ENCODE measurements around the gene SIRT4. TPM values are rescaled to one million over a fixed set of nuclear protein-coding genes. Genes with fewer than 3 reads are reported as not detected.

The SIRT4 gene
- 1.1 and 1.4 TPM in 2 replicates for polyA plus RNA-seq (2012; rRNA removed)
- 1.4 and 1.6 TPM in 2 replicates for polyA plus RNA-seq (2012; cell fraction: cytosol; rRNA removed)
- polyA plus RNA-seq (2012; cell fraction: nucleus; rRNA removed), result 1.4 and 1.5 TPM in 2 replicates

GRCh38 chr12:120301962-120302815 lies at the start of gene SIRT4:
Gene SIRT4 (plus strand): TSS chr12:120302321. CDS start chr12:120303562, 1,241 bp downstream.
- WGBS (ENCODE audit: low lambda C conversion rate), result 4% methylated on average over 30 of the region's 31 CpGs
- no peaks in the 10 kb centered on the region for H3K4me1 ChIP-seq (ENCODE audit: control insufficient read depth in 1 of 2, insufficient read depth in 2 of 2, low read depth in 1 of 2, low read length in 1 of 2)
- H2AFZ ChIP-seq (ENCODE audit: low read depth), result peak within 1 kb of the TSS; percentile 95
- peak within 1 kb of the TSS; percentile 54 to 85 for H3K4me3 ChIP-seq (ENCODE audit: low read depth in 2 of 2, low read length in 1 of 2)
- DNase-seq, result peak; percentile 91
- H3K9ac ChIP-seq, result peak within 1 kb of the TSS; percentile 81
- H3K9me3 ChIP-seq, result no peaks in the 10 kb centered on the region
- POLR2A ChIA-PET, result interaction anchor here (0.6 to 2.1 kb wide), 6 partner anchors 10 to 254 kb away, joined by 3 to 86 read pairs (median 5); partner anchors contain the start of genes RNU4-1, RNU4-2 and RPLP0
- peak within 1 kb of the TSS; percentile 58 to 70 for H3K27ac ChIP-seq (ENCODE audit: low read depth in 2 of 2, low read length in 1 of 2)
- H4K20me1 ChIP-seq (ENCODE audit: insufficient read depth), result no peaks in the 10 kb centered on the region
- H3K4me2 ChIP-seq, result peak within 1 kb of the TSS; percentile 72
- no peaks in the 10 kb centered on the region for H3F3A ChIP-seq (replicated peaks; ENCODE audit: insufficient read depth)
- no peaks in the 10 kb centered on the region for H3K27me3 ChIP-seq (ENCODE audit: insufficient read depth)
- CTCF ChIA-PET, result interaction anchor here (0.6 to 4.4 kb wide), 41 partner anchors 8 to 395 kb away, joined by 3 to 57 read pairs (median 4); partner anchors contain the start of genes PLA2G1B, RNU4-1, RNU4-2 and RPLP0
- H3K9me2 ChIP-seq, result no peaks in the 10 kb centered on the region
- no peaks in the 10 kb centered on the region for H3K79me2 ChIP-seq (ENCODE audit: insufficient read depth)
- no peaks in the 10 kb centered on the region for H3K36me3 ChIP-seq (replicated peaks in 1 of 2; ENCODE audit: control insufficient read depth in 1 of 2, insufficient read depth in 2 of 2, low read length in 1 of 2)
- TF ChIP-seq EP300 (IDR thresholded peaks at IDR 0.05; ENCODE audit: borderline replicate concordance in 1 of 2, low read depth in 1 of 2, low read length in 1 of 2) (peak in 1 of 2 experiments; percentile 32; a peak in 1 of 4 replicates), FOXJ3 (CRISPR knock-in tag; IDR thresholded peaks at IDR 0.05) (no peak), TCF12 (IDR thresholded peaks at IDR 0.05) (peak; percentile 71), NRF1 (IDR thresholded peaks at IDR 0.05; ENCODE audit: low read depth, low read length) (no peak), PBX3 (IDR thresholded peaks at IDR 0.05) (peak; percentile 85), RCOR1 (IDR thresholded peaks at IDR 0.05; ENCODE audit: low read length) (no peak), GATA2 (CRISPR knock-in tag; IDR thresholded peaks at IDR 0.05) (no peak), GABPA (IDR thresholded peaks at IDR 0.05; ENCODE audit: low read depth) (0 out of 2 replicates have a peak, but pooled peaks have one; percentile 36), SIN3A (IDR thresholded peaks at IDR 0.05; ENCODE audit: borderline replicate concordance, low read depth, low read length) (0 out of 2 replicates have a peak, but pooled peaks have one; percentile 66), FOXM1 (IDR thresholded peaks at IDR 0.05; ENCODE audit: low read depth) (no peak), FOSL2 (IDR thresholded peaks at IDR 0.05; ENCODE audit: borderline replicate concordance, low read depth) (no peak), RAD21 (IDR thresholded peaks at IDR 0.05; ENCODE audit: low read length) (peak; percentile 36; the same call in 1 of the 2 replicates), TAF1 (IDR thresholded peaks at IDR 0.05; ENCODE audit: borderline replicate concordance, low read depth, low read length) (no peak), REST (IDR thresholded peaks at IDR 0.05; ENCODE audit: low read depth, low read length) (no peak), USF1 (IDR thresholded peaks at IDR 0.05; ENCODE audit: borderline replicate concordance, low read depth) (no peak), EZH2phosphoT487 (IDR thresholded peaks at IDR 0.05; ENCODE audit: borderline replicate concordance, low read depth) (no peak), CHD2 (IDR thresholded peaks at IDR 0.05; ENCODE audit: low read length, partially characterized antibody) (no peak), CTCF (IDR thresholded peaks at IDR 0.05) (peak; percentile 92), JUND (IDR thresholded peaks at IDR 0.05) (peak; percentile 49; the same call in 1 of the 2 replicates), NFIC (IDR thresholded peaks at IDR 0.05; ENCODE audit: borderline replicate concordance) (no peak)
- TF ChIP-seq, protein P1, sequence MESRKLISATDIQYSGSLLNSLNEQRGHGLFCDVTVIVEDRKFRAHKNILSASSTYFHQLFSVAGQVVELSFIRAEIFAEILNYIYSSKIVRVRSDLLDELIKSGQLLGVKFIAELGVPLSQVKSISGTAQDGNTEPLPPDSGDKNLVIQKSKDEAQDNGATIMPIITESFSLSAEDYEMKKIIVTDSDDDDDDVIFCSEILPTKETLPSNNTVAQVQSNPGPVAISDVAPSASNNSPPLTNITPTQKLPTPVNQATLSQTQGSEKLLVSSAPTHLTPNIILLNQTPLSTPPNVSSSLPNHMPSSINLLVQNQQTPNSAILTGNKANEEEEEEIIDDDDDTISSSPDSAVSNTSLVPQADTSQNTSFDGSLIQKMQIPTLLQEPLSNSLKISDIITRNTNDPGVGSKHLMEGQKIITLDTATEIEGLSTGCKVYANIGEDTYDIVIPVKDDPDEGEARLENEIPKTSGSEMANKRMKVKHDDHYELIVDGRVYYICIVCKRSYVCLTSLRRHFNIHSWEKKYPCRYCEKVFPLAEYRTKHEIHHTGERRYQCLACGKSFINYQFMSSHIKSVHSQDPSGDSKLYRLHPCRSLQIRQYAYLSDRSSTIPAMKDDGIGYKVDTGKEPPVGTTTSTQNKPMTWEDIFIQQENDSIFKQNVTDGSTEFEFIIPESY (IDR thresholded peaks at IDR 0.05; ENCODE audit: borderline replicate concordance, low read depth), result no peak
- TF ChIP-seq, protein P2, sequence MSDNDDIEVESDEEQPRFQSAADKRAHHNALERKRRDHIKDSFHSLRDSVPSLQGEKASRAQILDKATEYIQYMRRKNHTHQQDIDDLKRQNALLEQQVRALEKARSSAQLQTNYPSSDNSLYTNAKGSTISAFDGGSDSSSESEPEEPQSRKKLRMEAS (IDR thresholded peaks at IDR 0.05; ENCODE audit: low read depth), result peak; percentile 62; the same call in 1 of the 2 replicates

Data from SK-N-SH (cell line).